CD14-positive monocyte (primary cell): ENCODE results near the gene USP25. TPM values are rescaled to one million over a fixed set of nuclear protein-coding genes. Genes with fewer than 3 reads are reported as not detected.
A peak's percentile ranks its signal among the peaks of the same experiment; 100 is the strongest.

Experiments
- DNase-seq, 3 donors: peaks; one replicate each; pipeline ENCODE4 v3.0.0-alpha.2; 2011 to 2022
- H2AFZ ChIP-seq: 2 replicates; pipeline ENCODE4 v1.6.0; 2012; ENCODE audit warnings: mild to moderate bottlenecking, low read depth, low read length, inconsistent platforms; ENCODE audit not compliant: insufficient read depth, poor library complexity, severe bottlenecking
- H3K27ac ChIP-seq, 2 donors: 1 replicate in 1 of 2; 2 replicates in 1 of 2; pipeline ENCODE4 v1.5.1; 2012 to 2013; ENCODE audit warnings: low read length in 2 of 2, control low read depth in 1 of 2, inconsistent platforms in 1 of 2, low read depth in 1 of 2, mild to moderate bottlenecking in 1 of 2
- H3K27me3 ChIP-seq, 2 donors: one replicate each; pipeline versions ENCODE4 v1.6.0 to v1.6.1; 2011 to 2013; ENCODE audit warnings: low read length in 2 of 2; ENCODE audit not compliant: control insufficient read depth in 2 of 2, insufficient read depth in 2 of 2
- H3K36me3 ChIP-seq, 2 donors: replicated peaks in 1 of 2; 1 replicate in 1 of 2; 2 replicates in 1 of 2; pipeline versions ENCODE4 v1.5.1 to v1.6.1; 2012 to 2013; ENCODE audit warnings: low read length in 2 of 2, control low read depth in 1 of 2, inconsistent platforms in 1 of 2, mild to moderate bottlenecking in 1 of 2; ENCODE audit not compliant: insufficient read depth in 2 of 2, control insufficient read depth in 1 of 2
- H3K4me1 ChIP-seq, 2 donors: 1 replicate in 1 of 2; 2 replicates in 1 of 2; pipeline versions ENCODE4 v1.5.1 to v1.6.1; 2012 to 2013; ENCODE audit warnings: low read length in 2 of 2, control low read depth in 1 of 2, inconsistent platforms in 1 of 2, mild to moderate bottlenecking in 1 of 2, moderate library complexity in 1 of 2; ENCODE audit not compliant: insufficient read depth in 2 of 2, control insufficient read depth in 1 of 2
- H3K4me2 ChIP-seq: replicated peaks from 2 replicates; pipeline ENCODE3; 2012; ENCODE audit warnings: low read length, moderate library complexity, mild to moderate bottlenecking; ENCODE audit not compliant: poor library complexity, severe bottlenecking; ENCODE audit errors: extremely low read depth
- H3K4me3 ChIP-seq, 3 experiments: fragments of 200-600 bp in 1 of 3; sonication (generic) in 1 of 3; replicated peaks in 1 of 3; 1 replicate in 2 of 3; 2 replicates in 1 of 3; pipeline ENCODE4 v1.5.1; 2011 to 2013; ENCODE audit warnings: low read length in 3 of 3, mild to moderate bottlenecking in 3 of 3, control low read depth in 2 of 3, low read depth in 2 of 3, inconsistent platforms in 1 of 3, moderate library complexity in 1 of 3
- H3K79me2 ChIP-seq: 2 replicates; pipeline ENCODE4 v1.6.0; 2012; ENCODE audit warnings: mild to moderate bottlenecking, control low read depth, inconsistent platforms, low read length, moderate library complexity; ENCODE audit not compliant: insufficient read depth
- H3K9ac ChIP-seq: 2 replicates; pipeline ENCODE4 v1.6.0; 2017; ENCODE audit warnings: low read length, mild to moderate bottlenecking; ENCODE audit not compliant: insufficient read depth, poor library complexity, severe bottlenecking
- H3K9me3 ChIP-seq, 2 donors: replicated peaks in 1 of 2; 1 replicate in 1 of 2; 2 replicates in 1 of 2; pipeline versions ENCODE4 v1.5.1 to v1.6.1; 2012 to 2013; ENCODE audit warnings: low read length in 2 of 2, control low read depth in 1 of 2; ENCODE audit not compliant: control insufficient read depth in 1 of 2, insufficient read depth in 1 of 2
- H4K20me1 ChIP-seq: 2 replicates; pipeline ENCODE4 v1.6.0; 2012; ENCODE audit warnings: mild to moderate bottlenecking, low read length, control low read depth, moderate library complexity; ENCODE audit not compliant: insufficient read depth
- H3K27ac Mint-ChIP-seq, 7 donors: one replicate each; pipeline ENCODE4 v1.8.0; 2020; ENCODE audit warnings: mild to moderate bottlenecking in 7 of 7, mixed read lengths in 7 of 7, moderate library complexity in 6 of 7, inconsistent platforms in 2 of 7
- H3K27me3 Mint-ChIP-seq, 3 donors: one replicate each; pipeline ENCODE4 v1.8.0; 2021 to 2022; ENCODE audit warnings: low read depth in 3 of 3, mild to moderate bottlenecking in 3 of 3, mixed read lengths in 3 of 3, moderate library complexity in 3 of 3, inconsistent platforms in 1 of 3
- H3K36me3 Mint-ChIP-seq, 2 donors: one replicate each; pipeline ENCODE4 v1.8.0; 2020; ENCODE audit warnings: mixed read lengths in 2 of 2, inconsistent platforms in 1 of 2, mild to moderate bottlenecking in 1 of 2
- H3K4me1 Mint-ChIP-seq: one replicate; pipeline ENCODE4 v1.8.0; 2020; ENCODE audit warnings: mild to moderate bottlenecking, mixed read lengths
- H3K4me3 Mint-ChIP-seq, 2 donors: one replicate each; pipeline ENCODE4 v1.8.0; 2020; ENCODE audit warnings: mild to moderate bottlenecking in 2 of 2, mixed read lengths in 2 of 2, moderate library complexity in 1 of 2
- H3K9me3 Mint-ChIP-seq, 7 donors: one replicate each; pipeline ENCODE4 v1.8.0; 2020 to 2022; ENCODE audit warnings: mixed read lengths in 7 of 7, mild to moderate bottlenecking in 6 of 7, moderate library complexity in 6 of 7, inconsistent platforms in 2 of 7
- CTCF ChIP-seq: fragments of 200-600 bp; IDR thresholded peaks from one replicate; pipeline ENCODE4 v1.8.0; 2022; ENCODE audit warnings: antibody characterized with exemption, mild to moderate bottlenecking
- WGBS: methylation state at CpG from one replicate; pipeline ENCODE4 v1.1.5; 2013; ENCODE audit warnings: missing lambda C conversion rate; ENCODE audit not compliant: insufficient coverage; 5-methylcytosine and 5-hydroxymethylcytosine counted together
- intact Hi-C, 2 donors: fragments of 100-400 bp; cut with micrococcal nuclease; formaldehyde crosslinking; loops; one replicate each; pipeline versions ENCODE4 v1.15.0 to v1.15.1; 2023
- polyA plus RNA-seq, 3 donors: library from polyadenylated mRNA; depleted of rRNA in 1 of 3; unstranded in 2 of 3; stranded (reverse) in 1 of 3; fragments of 300-500 nt in 2 of 3; fragments of >200 nt in 1 of 3; fragmentation: Illumina TruSeq in 2 of 3; gene quantifications; 1 replicate in 2 of 3; 2 replicates in 1 of 3; pipeline ENCODE4 v1.2.3, GENCODE V29; 2012 to 2021

Gene USP25
- polyA plus RNA-seq, 3 donors, result 7.2 to 15.6 (median 9.6) TPM

- H3K4me3 ChIP-seq, result no peak overlapping the region
- no peak for DNase-seq
- no peak overlapping the region for H2AFZ ChIP-seq
- Mint-ChIP-seq H3K27ac (peak overlapping the region in 1 of 7 donors; percentile 61), H3K4me3 (no peak overlapping the region), H3K27me3 (no peaks in the 10 kb centered on the region), H3K4me1 (peaks cover 7% of the 10 kb centered on the region), H3K9me3 (no peaks in the 10 kb centered on the region), H3K36me3 (peaks cover 27 to 42% of the 10 kb centered on the region in 2 donors)
- H3K79me2 ChIP-seq, result no peaks in the 10 kb centered on the region
- H3K9ac ChIP-seq, result no peak overlapping the region
- intact Hi-C loops, result no loop called here
- no peaks in the 10 kb centered on the region for H3K27me3 ChIP-seq
- H4K20me1 ChIP-seq, result peaks cover 50% of the 10 kb centered on the region
- peak overlapping the region in 1 of 2 donors; percentile 50 for H3K27ac ChIP-seq
- TF ChIP-seq CTCF, result no peak
- peaks cover 64 to 86% of the 10 kb centered on the region in 2 donors for H3K36me3 ChIP-seq
- H3K9me3 ChIP-seq, result no peaks in the 10 kb centered on the region
- H3K4me2 ChIP-seq, result no peak overlapping the region
- peaks cover 0 to 2% of the 10 kb centered on the region in 2 donors for H3K4me1 ChIP-seq
- 14% methylated on average over 1 of the region's 4 CpGs for WGBS
Observed at GRCh38 chr21:15837645-15838044, 107.9 kb downstream of the USP25 start.

GRCh38 chr21:15839026-15839425 is 109.2 kb downstream of the USP25 start:
- H3K27ac Mint-ChIP-seq, result no peak overlapping the region
- Histone ChIP-seq H2AFZ (no peak overlapping the region), H3K4me1 (peaks cover 0 to 2% of the 10 kb centered on the region in 2 donors), H4K20me1 (peaks cover 50% of the 10 kb centered on the region), H3K36me3 (peaks cover 65 to 85% of the 10 kb centered on the region in 2 donors), H3K4me2 (no peak overlapping the region), H3K27ac (no peak overlapping the region), H3K79me2 (no peaks in the 10 kb centered on the region), H3K9me3 (no peaks in the 10 kb centered on the region), H3K27me3 (no peaks in the 10 kb centered on the region), H3K9ac (no peak overlapping the region), H3K4me3 (no peak overlapping the region)
- intact Hi-C loops, result no loop called here
- H3K4me1 Mint-ChIP-seq, result peaks cover 7% of the 10 kb centered on the region
- no CpG with 5 or more reads among the region's 2 CpGs for WGBS
- H3K9me3 Mint-ChIP-seq, result no peaks in the 10 kb centered on the region
- H3K36me3 Mint-ChIP-seq, result peaks cover 30 to 36% of the 10 kb centered on the region in 2 donors
- DNase-seq, result no peak
- no peaks in the 10 kb centered on the region for H3K27me3 Mint-ChIP-seq
- H3K4me3 Mint-ChIP-seq, result no peak overlapping the region
- TF ChIP-seq CTCF, result no peak
